ENCODE results near the gene PGLYRP3.
"Not testable (repeated sequence)": the region's sequence is repeated elsewhere in the genome, so short reads cannot be mapped to it uniquely, and the experiment has no call there.

The PGLYRP3 gene

GRCh38 chr1:153348511-153349362 lies 36.0 kb upstream of the PGLYRP3 start, which contains the start of gene PGLYRP4:
Gene PGLYRP4, minus strand, starts transcription at chr1:153348841. Its CDS starts 909 bp downstream, at chr1:153347932.
- DNase-seq: no peak

- no peak for DNase-seq
These were observed 35.1 kb upstream of the PGLYRP3 start for GRCh38 chr1:153347856-153348255.

GRCh38 chr1:153347049-153347448 lies 34.3 kb upstream of the PGLYRP3 start:
- not testable (repeated sequence) for DNase-seq

GRCh38 chr1:153346077-153346723 lies 33.4 kb upstream of the PGLYRP3 start:
- no peak for DNase-seq

GRCh38 chr1:153345187-153346076 lies 32.7 kb upstream of the PGLYRP3 start:
- no peak for DNase-seq

- no peak for DNase-seq
These were observed 31.9 kb upstream of the PGLYRP3 start for GRCh38 chr1:153344718-153345025.

- DNase-seq: no peak
These were observed 31.3 kb upstream of the PGLYRP3 start for GRCh38 chr1:153343811-153344717.

- DNase-seq: no peak
These were observed 30.4 kb upstream of the PGLYRP3 start for GRCh38 chr1:153343040-153343681.

- DNase-seq: no peak
These were observed 29.4 kb upstream of the PGLYRP3 start for GRCh38 chr1:153342178-153342577.

- no peak for DNase-seq
These were observed 28.7 kb upstream of the PGLYRP3 start for GRCh38 chr1:153341431-153341934.

- DNase-seq: no peak
These were observed 27.6 kb upstream of the PGLYRP3 start for GRCh38 chr1:153340356-153340755.

GRCh38 chr1:153339802-153340201 lies 27.1 kb upstream of the PGLYRP3 start:
- no peak for DNase-seq

- DNase-seq: no peak
These were observed 25.5 kb upstream of the PGLYRP3 start for GRCh38 chr1:153337980-153338853.

- DNase-seq: no peak
These were observed 23.9 kb upstream of the PGLYRP3 start for GRCh38 chr1:153336650-153337049.

- no peak for DNase-seq
These were observed 21.1 kb upstream of the PGLYRP3 start for GRCh38 chr1:153333902-153334301.

GRCh38 chr1:153324912-153325311 lies 12.2 kb upstream of the PGLYRP3 start:
- no peak for DNase-seq

GRCh38 chr1:153322568-153322967 lies 9.8 kb upstream of the PGLYRP3 start:
- DNase-seq: no peak

- not testable (repeated sequence) for DNase-seq
These were observed 5.4 kb upstream of the PGLYRP3 start for GRCh38 chr1:153318145-153318544.

GRCh38 chr1:153316013-153316412 lies 3.3 kb upstream of the PGLYRP3 start:
- DNase-seq: not testable (repeated sequence)

- DNase-seq: not testable (repeated sequence)
These were observed 1.6 kb upstream of the PGLYRP3 start for GRCh38 chr1:153314388-153314787.
